Stimulated activated CD4-positive, alpha-beta T cell treated with anti-CD3 and anti-CD28 coated beads, Interleukin-1b, Interleukin-23, amount 100 ng/mL, for 1 hour (primary cell): Measurements from ENCODE around the gene BUB3.
"Not testable (repeated sequence)": the region's sequence is repeated elsewhere in the genome, so short reads cannot be mapped to it uniquely, and the experiment has no call there.

Experiments used
- DNase-seq, 2 donors: peaks; one replicate each; pipeline ENCODE4 v3.0.0-alpha.2; 2020; ENCODE audit warnings: low read depth in 2 of 2

BUB3 gene

DNA sequence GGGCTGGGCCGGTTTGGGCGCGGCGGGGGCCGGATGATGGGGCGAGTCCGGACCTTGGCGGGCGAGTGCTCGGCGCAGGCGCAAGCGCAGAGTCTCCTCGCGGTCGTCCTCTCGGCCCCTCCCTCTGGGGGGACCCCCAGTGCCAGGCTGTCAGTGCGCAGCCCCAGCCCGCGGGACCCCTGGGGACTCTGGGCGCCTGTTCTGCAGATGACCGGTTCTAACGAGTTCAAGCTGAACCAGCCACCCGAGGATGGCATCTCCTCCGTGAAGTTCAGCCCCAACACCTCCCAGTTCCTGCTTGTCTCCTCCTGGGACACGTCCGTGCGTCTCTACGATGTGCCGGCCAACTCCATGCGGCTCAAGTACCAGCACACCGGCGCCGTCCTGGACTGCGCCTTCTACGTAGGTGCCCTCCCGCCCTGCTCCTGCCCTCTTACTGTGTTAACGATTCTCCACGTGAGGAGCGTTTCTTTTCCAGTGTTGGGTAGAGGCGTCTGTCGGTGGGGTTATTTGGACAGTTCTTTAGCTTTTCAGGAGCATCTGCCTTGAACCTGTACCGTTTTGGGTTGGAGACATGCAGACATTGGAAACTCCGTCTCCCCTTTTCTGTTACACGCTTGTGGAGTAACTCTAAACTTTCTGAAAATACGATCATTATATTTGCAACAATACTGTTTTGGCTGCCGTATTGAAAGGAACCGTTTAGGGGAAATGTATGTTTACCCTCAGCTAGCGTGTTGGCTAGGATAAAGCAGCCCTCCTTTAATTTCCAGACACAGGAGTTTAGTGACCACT is 706 bp downstream of the BUB3 start:
- DNase-seq: no peak

DNA sequence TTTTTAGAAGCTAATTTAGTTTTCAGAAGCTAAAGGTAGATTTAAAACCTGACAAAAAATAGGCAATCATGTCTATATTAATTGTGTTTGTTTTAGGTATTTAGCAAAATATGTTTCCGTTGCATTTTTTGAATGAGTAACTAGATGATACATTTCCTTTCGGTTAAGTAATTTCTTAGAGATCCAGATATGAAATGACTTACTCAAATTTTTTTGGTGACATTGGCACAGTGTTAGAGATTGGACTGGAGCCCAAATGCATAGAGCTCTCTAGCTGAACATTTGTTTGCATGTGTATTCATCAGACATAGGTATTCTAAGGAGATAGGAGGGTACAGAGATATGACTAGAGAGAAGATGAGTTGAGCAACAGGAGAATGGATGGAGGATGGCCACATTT is 1.9 kb downstream of the BUB3 start:
- DNase-seq: no peak

DNA sequence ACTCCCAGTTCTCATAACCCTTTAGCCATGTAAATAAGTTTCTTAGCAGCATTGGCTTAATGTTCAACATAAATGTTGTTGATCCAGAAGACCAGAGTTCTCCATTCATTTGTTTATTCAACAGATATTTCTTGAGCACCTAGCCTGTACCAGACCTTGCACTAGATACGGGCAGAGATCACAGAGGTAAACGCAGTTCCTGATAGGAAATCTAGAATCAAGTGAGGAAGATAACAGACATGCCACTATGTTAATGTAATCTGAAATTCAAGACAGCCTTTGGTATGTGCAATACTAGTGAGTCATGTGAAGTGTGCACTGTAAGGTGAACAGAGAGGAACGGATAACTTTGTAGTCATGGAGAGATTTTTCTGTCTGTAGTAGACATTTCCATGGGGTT is 3.0 kb downstream of the BUB3 start:
- DNase-seq: no peak

DNA sequence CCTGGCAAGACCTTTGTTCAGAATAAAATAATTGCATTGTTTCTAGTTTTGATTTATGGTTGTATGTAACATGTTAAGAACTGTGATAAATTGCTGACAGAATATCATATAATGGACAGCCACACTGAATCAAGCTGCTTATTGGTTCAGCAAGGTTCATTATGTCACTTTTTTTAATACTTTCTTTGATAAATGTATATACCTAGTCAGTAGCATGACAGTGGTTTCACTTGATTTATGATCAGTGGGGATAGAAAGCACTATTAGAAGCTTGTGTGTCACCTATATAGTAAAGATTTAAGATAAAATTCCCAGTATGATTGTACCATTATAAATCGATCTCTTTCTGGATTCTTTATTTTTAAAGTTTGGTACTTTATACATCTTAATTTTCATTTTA is 4.5 kb downstream of the BUB3 start:
- DNase-seq: no peak

DNA sequence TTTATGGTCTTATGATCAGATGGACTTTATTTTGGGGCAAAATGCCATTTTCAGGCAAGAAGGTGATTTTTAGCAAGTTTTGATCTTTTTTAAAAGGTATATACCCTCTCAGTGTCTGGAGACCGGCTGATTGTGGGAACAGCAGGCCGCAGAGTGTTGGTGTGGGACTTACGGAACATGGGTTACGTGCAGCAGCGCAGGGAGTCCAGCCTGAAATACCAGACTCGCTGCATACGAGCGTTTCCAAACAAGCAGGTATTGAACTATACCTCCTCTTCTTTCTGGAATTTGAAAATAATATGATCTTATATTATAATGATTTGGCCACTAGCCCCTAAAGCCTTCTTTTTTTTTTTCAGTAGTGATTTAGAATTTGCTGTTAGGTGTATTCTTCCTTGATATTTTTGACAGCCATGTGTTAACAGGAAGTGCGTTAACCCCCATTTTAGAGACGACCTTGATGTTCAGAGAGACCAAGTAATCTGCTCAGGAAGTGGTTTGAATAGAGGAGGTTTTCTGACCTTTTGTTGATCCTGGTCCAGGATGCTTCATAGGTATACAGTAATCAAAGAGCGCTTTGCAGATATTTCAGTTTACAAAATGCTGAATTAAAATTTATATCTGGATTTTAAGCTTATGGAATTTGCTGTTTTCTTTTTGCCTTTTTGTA is 6.2 kb downstream of the BUB3 start:
- no peak for DNase-seq

DNA sequence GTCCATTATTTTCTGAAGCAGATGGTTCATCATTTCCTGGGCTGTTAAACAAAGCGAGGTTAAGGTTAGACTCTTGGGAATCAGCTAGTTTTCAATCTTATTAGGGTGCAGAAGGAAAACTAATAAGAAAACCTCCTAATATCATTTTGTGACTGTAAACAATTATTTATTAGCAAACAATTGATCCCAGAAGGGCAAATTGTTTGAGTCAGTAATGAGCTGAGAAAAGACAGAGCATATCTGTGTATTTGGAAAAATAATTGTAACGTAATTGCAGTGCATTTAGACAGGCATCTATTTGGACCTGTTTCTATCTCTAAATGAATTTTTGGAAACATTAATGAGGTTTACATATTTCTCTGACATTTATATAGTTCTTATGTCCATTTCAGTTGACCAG is 10.1 kb downstream of the BUB3 start:
- DNase-seq: no peak

DNA sequence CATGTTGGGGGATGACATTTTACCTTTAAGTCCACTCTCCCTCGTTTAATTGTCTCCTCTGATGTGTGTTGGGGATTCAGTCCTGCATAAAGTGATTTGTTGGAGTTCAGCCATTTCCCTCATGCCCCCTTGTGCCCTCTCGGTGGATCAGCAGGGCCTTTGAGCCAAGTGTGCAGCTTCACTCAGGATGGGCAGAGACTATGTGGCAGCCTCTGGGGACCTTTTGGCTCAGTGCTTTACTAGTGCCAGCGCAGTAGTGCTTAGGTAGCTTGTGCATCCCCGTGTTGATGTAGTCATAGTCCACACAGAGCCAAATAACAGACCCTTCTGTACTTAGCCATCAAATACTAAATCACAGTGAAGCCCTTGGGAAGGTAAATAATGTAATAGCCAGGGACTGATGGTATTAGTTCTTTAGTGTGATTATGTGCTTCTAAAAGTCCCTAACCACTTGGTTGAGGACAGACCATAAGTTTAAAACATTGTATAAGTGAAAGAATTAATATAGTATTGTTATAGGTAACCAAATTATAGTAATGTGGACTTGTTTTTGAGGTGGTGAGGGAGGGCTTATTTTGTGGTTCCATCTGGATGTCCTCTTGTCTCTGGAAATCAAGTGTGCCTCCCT is 11.4 kb downstream of the BUB3 start:
- no peak for DNase-seq

DNA sequence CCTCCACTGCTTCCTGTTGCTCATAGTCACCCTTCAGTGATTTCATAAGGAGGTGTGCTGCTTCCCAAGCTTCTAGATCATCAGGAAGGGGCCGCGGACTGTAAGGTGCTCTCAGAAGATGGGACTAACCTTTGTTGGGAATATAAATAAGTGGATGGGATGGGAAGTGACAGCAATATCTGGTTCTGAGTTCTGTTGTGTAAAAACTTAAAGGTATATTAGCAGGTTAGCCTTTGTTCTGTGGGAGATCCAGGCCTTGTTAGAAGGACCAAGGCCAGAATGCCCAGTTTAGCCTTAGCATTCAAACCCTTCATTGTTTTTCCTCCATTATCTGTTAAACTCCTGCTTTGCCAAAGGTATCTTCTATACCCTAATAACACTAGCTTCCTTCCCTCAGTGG is 12.4 kb downstream of the BUB3 start:
- no peak for DNase-seq

DNA sequence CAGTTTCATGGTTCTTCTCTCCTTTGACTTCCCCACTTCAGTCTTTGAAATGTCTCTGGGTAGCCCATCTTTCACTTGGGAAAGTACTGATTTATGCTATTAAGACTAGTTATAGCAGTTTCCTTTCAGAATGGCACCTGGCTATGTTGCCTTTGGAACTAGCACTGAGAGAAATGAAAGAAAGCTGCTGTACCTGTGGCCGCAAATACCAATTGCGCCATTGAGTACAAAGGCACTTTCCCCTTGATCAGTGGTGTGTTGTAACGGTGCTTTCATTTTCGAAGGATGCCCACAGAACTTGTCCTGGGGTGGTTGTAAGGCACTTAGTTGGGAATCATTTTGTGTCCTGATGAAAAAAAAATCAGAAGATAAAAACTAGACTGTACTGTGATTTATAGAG is 16.8 kb downstream of the BUB3 start:
- no peak for DNase-seq

DNA sequence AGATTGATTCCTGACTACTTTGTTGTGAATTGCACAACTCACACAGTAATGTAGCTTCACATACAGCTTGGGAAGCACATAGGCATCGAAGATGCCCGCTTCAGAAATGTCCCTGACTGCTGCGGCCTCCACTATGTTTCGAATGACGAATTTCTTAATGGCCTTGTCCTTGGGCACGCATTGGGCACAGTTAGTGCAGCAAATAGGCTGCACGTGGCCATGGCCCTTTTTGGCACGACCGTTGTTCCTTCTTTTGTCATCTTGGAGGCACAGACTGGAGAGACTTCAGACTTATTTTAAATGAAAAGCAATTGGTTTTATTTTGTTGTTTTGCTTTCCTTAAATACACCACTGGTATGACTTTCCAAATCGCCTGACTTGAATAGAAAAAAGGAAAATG is 17.4 kb downstream of the BUB3 start:
- not testable (repeated sequence) for DNase-seq

DNA sequence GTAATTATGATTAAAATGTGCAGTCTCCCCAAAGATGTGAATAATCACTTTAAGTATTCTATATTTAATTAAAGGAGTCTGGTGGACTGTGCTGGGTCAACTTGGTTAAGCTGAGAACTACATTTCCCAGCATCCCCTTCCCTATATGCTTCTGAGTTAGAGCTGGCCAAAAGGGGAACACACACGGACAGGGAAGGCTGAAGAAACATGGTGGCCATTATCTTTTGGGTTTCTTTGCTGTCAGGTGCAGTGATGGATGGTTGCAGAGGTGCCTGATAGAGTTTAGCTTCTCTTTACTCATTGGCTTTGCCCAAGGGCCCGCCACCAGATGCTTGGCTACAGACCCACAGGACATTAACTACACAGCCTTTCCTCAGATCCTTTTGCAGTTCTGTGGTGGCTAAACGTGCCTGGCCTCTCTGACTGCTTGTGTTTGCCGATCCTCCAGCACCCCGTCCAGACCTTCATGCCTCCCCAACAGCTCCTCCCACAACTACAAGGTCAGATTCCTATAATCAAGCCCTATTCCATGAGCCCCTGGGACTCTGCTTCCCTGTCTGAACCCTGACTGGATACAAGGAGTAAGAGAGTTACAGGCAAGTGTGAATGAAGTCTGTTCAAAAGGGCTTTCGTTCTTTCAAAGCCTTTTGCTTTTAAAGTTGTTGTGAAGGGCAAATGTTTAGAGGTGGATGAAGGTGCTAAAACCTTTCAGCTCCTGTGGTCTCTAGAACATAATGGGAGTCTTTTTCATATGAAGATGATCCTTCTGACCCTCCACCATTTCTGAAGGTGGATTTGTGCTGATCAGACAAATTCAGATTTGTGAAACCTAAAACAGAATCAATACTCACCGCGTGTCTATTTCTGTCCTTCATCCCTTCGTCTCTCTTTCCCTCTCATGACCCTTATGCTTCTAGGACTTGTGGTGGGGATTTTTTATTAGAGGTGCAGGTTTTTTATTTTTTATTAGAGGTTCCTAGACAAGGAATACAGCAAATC is 21.5 kb downstream of the BUB3 start:
- DNase-seq: no peak

DNA sequence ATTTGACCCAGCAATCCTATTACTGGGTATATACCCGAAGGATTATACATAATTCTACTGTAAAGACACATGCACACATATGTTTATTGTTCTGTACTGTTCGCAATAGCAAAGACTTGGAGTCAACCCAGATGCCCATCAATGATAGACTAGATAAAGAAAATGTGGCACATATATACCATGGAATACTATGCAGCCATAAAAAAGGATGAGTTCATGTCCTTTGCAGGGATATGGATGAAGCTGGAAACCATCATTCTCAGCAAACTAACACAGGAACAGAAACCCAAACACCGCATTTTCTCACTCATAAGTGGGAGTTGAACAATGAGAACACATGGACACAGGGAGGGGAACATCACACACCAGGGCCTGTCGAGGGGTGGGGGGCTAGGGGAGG is 24.2 kb downstream of the BUB3 start:
- DNase-seq: not testable (repeated sequence)

DNA sequence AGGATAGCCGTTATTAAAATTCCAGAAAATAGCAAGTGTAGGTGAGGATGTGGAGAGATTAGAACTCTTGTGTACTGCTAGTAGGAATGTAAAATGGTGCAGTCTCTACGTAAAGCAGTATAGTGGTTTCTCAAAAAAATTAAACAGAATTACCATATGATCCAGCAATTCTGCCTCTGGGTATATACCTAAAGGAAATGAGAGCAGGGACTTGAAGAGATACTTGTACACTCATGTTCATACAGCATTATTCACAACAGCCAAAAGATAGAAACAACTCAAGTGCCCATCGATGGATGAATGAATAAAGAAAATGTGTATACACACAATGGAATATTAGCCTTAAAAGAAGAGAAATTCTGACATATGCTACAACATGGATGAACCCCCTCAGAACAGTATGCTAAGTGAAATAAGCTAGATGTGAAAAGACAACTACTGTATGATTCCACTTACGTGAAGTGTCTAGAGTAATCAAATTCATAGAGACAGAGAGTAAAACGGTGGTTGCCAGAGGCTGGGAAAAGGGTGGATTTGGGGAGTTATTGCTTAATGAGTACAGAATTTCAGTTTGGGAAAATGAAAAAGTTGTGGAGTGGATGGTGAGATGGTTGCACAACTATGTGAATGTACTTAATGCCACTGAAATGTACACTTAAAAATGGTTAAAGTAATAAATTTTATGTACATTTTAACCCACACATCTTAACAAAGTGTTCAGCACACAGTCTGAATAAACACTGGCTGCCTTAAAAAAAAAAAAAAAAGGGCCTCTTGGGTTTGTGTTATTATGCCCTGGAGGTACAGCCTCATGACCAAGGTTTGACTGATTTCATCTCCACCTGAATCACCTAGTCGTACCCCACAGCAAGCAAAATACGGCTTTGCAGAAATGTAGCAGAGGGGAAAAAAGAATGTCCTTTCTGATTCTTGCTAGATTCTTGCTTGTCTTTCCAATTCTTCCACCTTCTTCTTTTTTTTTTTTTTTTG is 26.2 kb downstream of the BUB3 start:
- DNase-seq: no peak

DNA sequence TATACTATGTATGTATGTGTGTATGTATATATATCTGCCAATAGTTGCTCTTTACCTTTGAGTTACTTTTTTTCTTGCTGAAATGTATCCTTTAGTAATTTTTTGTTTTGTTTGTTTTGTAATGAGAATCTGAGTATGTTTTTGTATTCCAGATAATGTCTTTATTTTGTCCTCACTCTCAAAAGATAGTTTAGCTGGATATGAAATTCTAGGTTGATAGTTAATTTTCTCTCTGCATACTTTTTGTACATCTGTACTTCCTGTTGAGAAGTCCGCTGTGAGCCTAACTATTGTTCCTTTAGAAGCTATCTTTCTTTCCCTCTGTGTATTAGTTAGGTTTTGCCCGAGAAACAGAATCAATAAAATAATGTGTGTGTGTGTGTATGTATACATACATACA is 29.5 kb downstream of the BUB3 start:
- no peak for DNase-seq

DNA sequence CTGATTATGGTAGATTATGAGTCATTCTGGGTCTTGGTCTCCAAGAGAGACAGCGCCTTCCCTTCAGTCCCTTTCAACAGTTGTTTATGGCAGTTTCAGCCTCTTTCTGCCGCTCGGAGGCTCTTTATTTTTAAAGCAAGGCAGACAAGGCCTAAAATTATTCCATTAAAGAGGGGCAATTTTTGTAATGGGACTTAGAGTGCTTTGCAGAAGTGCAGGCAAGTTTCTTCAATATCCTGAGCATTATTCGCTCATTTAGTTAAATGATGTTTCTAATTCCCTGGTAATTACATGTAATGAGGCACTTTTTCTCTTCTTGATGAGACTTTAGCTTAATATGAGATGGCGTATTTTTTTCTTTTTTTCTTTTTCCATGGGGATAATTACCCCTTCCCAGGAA is 33.6 kb downstream of the BUB3 start:
- DNase-seq: no peak

DNA sequence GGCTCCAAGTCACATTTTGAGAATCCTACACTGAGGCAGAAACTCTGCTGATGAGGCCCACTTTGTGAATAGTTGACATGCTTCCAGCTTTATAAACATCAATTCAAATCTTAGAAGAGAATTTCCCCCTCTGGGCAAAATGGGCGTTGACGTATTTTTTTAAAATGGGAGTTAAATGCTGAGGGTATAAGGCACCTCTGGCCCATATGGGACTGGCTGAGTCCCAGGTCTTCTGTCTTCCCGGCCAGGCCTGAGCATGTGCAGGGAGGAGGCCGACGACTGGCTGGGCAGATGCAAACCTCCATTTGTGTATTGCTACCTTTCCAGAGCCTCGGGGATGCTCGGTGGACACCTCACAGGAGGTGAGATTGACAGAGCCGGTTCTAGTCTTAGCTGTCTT is 37.7 kb downstream of the BUB3 start:
- DNase-seq: no peak

DNA sequence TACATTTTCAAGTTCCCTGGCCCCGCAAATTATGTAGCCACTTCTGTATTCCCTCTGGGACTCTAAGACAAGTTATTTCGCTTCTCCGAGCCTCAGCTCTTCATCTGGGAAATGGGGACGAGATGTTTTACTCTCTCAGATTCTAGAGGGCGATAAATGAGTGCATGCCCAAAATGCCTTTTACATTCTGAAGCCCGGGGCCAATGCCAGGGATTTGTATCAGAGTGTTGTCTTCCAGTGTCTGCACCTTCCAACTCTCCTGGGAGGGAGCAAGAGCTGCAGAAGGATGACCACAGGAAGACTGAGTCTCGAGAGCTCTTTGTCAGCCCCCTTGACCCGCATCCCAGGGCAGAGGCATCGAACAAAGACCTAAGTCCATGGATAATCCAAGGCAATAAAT is 39.9 kb downstream of the BUB3 start:
- no peak for DNase-seq

DNA sequence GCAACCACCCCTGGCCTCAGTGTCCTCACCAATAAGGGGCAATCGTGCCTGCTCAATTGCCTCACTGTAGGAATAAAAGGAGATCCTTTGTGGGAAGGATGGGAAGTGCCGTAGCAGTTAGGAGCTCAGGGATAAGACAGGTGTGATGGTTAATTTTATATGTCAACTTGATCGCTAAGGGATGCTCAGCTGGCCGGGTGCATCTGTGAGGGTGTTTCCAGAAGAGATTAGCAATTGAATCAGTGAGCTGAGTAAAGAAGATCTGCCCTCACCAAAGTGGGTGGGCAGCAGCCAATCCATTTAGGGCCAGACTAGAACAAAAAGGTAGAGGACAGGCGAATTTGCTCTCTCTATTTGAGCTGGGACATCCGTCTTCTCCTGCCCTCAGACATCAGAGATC is 46.3 kb downstream of the BUB3 start:
- no peak for DNase-seq

DNA sequence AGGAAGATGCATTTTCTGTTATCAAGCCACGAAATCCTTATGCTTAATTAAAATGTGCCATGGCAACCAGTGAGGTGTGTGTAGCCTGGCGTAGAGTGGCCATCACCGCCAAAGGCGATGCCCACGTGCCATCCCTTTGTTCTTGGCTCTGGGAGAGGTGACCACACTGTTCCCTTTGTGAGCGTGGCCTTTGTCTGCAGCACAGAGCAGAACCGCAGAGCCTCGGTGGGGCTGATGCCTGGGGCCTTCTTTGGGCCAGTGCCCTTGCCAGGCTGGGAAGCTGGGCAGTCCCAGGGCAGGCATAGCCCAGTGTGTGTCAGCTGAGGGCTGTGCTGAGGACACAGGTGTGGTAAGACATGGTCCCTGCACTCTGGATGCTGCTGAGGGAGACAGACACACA is 48.3 kb downstream of the BUB3 start:
- no peak for DNase-seq

DNA sequence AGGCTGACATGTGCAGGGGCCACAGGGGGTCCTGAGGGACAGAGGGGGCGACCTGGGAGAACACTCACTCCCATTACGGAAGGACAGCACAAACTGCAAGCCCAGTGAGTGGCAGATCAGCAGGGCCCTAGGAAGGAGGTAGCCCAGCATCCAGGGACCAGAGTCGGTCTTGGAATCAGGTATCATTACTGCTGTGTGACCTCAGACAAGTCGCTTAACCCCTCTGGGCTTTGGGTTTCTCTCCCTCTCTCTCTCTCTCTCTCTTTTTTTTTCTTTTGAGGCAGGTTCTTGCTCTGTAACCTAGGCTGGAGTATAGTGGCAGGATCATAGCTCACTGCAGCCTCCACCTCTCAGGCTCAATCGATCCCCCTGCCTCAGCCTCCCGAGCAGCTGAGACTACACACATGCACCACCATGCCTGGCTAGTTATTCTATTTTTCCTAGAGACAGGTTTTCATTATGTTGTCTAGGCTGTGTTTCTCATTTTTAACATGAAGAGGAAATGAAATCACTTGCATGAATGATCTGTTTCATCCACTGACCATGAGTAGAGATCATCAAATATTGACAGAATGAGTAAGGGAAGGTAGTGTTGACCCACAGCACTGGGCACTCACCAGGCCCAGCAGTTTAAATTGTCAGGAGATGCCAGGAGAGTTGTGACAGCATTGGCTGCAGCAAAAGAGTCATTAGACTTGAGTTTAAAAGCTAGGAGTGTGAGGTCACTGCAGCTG is 49.4 kb downstream of the BUB3 start:
- DNase-seq: no peak
